B cell (primary cell): ENCODE data around the gene PKNOX2. TPM values are rescaled to one million over a fixed set of nuclear protein-coding genes. Genes with fewer than 3 reads are reported as not detected.

Experiments
- ATAC-seq: fragments of 200-7000 bp; cut with Tn5 transposase; one replicate; pipeline ENCODE4 v1.10.0; 2021; ENCODE audit warnings: low read depth, mild to moderate bottlenecking, moderate number of reproducible peaks, moderate library complexity
- CTCF ChIA-PET: fragments of 350-600 bp; sonication (Branson Sonifier 250); formaldehyde crosslinking; loops from one replicate; lab custom pipeline; 2021; ENCODE audit warnings: antibody characterized with exemption, inconsistent platforms; lab: Charles Lee
- POLR2A ChIA-PET: fragments of 350-600 bp; sonication (Branson Sonifier 250); formaldehyde crosslinking; loops from one replicate; lab custom pipeline; 2021; ENCODE audit warnings: antibody characterized with exemption; lab: Charles Lee
- DNase-seq: peaks from one replicate; pipeline ENCODE4 v3.0.0; 2013
- H2AFZ ChIP-seq: 2 replicates; pipeline ENCODE4 v1.6.1; 2012; ENCODE audit warnings: mild to moderate bottlenecking, low read depth, low read length; ENCODE audit not compliant: insufficient read depth, poor library complexity, severe bottlenecking
- H3K27ac ChIP-seq, 2 donors: 1 replicate in 1 of 2; 2 replicates in 1 of 2; pipeline ENCODE4 v1.5.1; 2012 to 2013; ENCODE audit warnings: low read length in 2 of 2, mild to moderate bottlenecking in 2 of 2, moderate library complexity in 1 of 2
- H3K27me3 ChIP-seq, 4 experiments: fragments of 200-600 bp in 1 of 4; sonication (generic) in 1 of 4; replicated peaks in 1 of 4; 1 replicate in 2 of 4; 2 replicates in 2 of 4; pipeline versions ENCODE4 v1.6.1 to v1.7.0; 2013 to 2016; ENCODE audit warnings: low read length in 3 of 4, mild to moderate bottlenecking in 2 of 4, mixed read lengths in 1 of 4, moderate library complexity in 1 of 4; ENCODE audit not compliant: insufficient read depth in 4 of 4, control insufficient read depth in 3 of 4; ENCODE audit errors: control extremely low read depth in 1 of 4
- H3K36me3 ChIP-seq, 2 experiments: replicated peaks in 1 of 2; 1 replicate in 1 of 2; 2 replicates in 1 of 2; pipeline versions ENCODE4 v1.6.1 to v1.7.1; 2013; ENCODE audit warnings: low read length in 1 of 2; ENCODE audit not compliant: insufficient read depth in 2 of 2, control insufficient read depth in 1 of 2; ENCODE audit errors: control extremely low read depth in 1 of 2, extremely low read depth in 1 of 2
- H3K4me1 ChIP-seq, 2 donors: fragments of 200-600 bp in 1 of 2; sonication (generic) in 1 of 2; 1 replicate in 1 of 2; 2 replicates in 1 of 2; pipeline versions ENCODE4 v1.5.1 to v1.6.1; 2013 to 2017; ENCODE audit warnings: low read length in 2 of 2; ENCODE audit not compliant: control insufficient read depth in 2 of 2, insufficient read depth in 2 of 2
- H3K4me2 ChIP-seq: replicated peaks from 2 replicates; pipeline ENCODE3; 2012; ENCODE audit warnings: mild to moderate bottlenecking, low read depth, low read length; ENCODE audit not compliant: poor library complexity, severe bottlenecking
- H3K4me3 ChIP-seq, 5 experiments: fragments of 200-600 bp in 1 of 5; sonication (generic) in 1 of 5; 1 replicate in 3 of 5; 2 replicates in 2 of 5; pipeline versions ENCODE4 v1.5.1 to v1.7.0; 2011 to 2016; ENCODE audit warnings: low read length in 4 of 5, mild to moderate bottlenecking in 4 of 5, low read depth in 2 of 5, control low read depth in 1 of 5, moderate library complexity in 1 of 5; ENCODE audit not compliant: insufficient read depth in 1 of 5; ENCODE audit errors: control extremely low read depth in 1 of 5, extremely low read depth in 1 of 5
- H3K79me2 ChIP-seq: fragments of 200-600 bp; sonication (generic); one replicate; pipeline ENCODE4 v1.6.0; 2016; ENCODE audit warnings: low read length; ENCODE audit not compliant: control insufficient read depth, insufficient read depth
- H3K9ac ChIP-seq: fragments of 200-600 bp; sonication (generic); 2 replicates; pipeline ENCODE4 v1.6.1; 2017; ENCODE audit warnings: mild to moderate bottlenecking, low read length, moderate library complexity
- H3K9me3 ChIP-seq, 3 donors: one replicate each; pipeline versions ENCODE4 v1.6.1 to v1.7.1; 2013; ENCODE audit warnings: low read length in 2 of 3; ENCODE audit not compliant: control insufficient read depth in 2 of 3, insufficient read depth in 1 of 3; ENCODE audit errors: control extremely low read depth in 1 of 3
- H4K20me1 ChIP-seq: 2 replicates; pipeline ENCODE4 v1.6.0; 2012; ENCODE audit warnings: mild to moderate bottlenecking, low read length; ENCODE audit not compliant: insufficient read depth, control insufficient read depth, poor library complexity, severe bottlenecking
- H3K27ac Mint-ChIP-seq: one replicate; pipeline ENCODE4 v1.8.0; 2021; ENCODE audit warnings: mixed read lengths
- H3K27me3 Mint-ChIP-seq: one replicate; pipeline ENCODE4 v1.8.0; 2021; ENCODE audit warnings: mixed read lengths
- H3K4me1 Mint-ChIP-seq: one replicate; pipeline ENCODE4 v1.8.0; 2021; ENCODE audit warnings: mixed read lengths
- H3K4me3 Mint-ChIP-seq: one replicate; pipeline ENCODE4 v1.8.0; 2021; ENCODE audit warnings: mixed read lengths
- H3K9me3 Mint-ChIP-seq: one replicate; pipeline ENCODE4 v1.8.0; 2022; ENCODE audit warnings: mixed read lengths; ENCODE audit not compliant: insufficient read depth
- EZH2 ChIP-seq: IDR thresholded peaks from 2 replicates; pipeline ENCODE4 v1.6.1; 2012; ENCODE audit warnings: borderline replicate concordance, low read depth, mild to moderate bottlenecking, moderate library complexity, low read length; ENCODE audit not compliant: insufficient read depth, poor library complexity, severe bottlenecking
- WGBS: methylation state at CpG from one replicate; pipeline ENCODE4 v1.1.5; 2013; ENCODE audit warnings: missing lambda C conversion rate; ENCODE audit not compliant: insufficient coverage; 5-methylcytosine and 5-hydroxymethylcytosine counted together
- intact Hi-C: fragments of 100-400 bp; cut with micrococcal nuclease; formaldehyde crosslinking; loops from one replicate; pipeline ENCODE4 v1.10.0; 2022
- polyA plus RNA-seq: library from polyadenylated mRNA; depleted of rRNA; stranded (reverse); fragments of >200 nt; gene quantifications from 2 replicates; pipeline ENCODE4 v1.2.3, GENCODE V29; 2012
- total RNA-seq, 2 donors: library from RNA; stranded (reverse); fragments of 120-200 nt in 1 of 2; gene quantifications; 1 replicate in 1 of 2; 2 replicates in 1 of 2; pipeline versions ENCODE4 v1.2.3 to v1.2.4, GENCODE V29; 2013 to 2022
- TF ChIP-seq, protein P1 (sequence below): fragments of 200-600 bp; IDR thresholded peaks from one replicate; pipeline ENCODE4 v1.8.0; 2022; ENCODE audit warnings: antibody characterized with exemption, mild to moderate bottlenecking

Gene PKNOX2
- total and polyA plus RNA-seq, 2 donors (not counting 1 experiment from before 2014, with no cell fraction given) = not detected

DNA sequence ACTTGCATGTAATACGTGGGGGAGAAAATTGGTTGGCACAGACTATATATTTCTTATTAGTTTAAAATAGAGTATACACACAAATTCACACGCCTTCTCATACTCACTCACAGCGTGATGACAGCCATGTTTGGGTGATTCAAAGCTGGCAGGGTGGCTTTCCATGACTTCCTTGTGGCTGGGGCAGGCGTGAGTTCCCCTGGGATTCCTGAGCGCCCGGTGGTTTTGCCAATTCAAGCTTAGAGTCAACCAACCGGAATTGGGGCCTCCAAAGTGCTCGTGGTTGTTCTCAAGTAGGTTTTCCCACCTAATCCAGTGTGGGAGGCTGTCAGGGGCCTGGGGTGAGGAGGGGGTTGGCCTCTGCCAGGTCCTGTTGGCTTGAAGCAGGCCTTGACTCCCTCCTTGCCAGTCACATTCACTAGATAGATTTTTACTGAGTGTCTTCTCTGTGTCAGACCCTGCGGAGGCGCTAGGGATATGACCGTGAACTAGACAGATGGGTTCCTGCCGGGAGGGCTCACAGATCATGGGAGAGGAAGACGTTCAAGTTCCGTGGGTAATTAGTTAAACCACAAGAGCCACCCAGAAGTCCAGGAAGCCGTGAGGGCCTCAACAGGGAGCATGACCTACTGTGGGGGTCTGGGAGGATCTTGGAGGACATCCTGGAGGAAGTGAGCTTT, 11.5 kb downstream of the PKNOX2 start:
- H3K27ac ChIP-seq = no peak overlapping the region
- Mint-ChIP-seq H3K4me3 (no peak overlapping the region), H3K4me1 (no peaks in the 10 kb centered on the region), H3K27me3 (peaks cover 56% of the 10 kb centered on the region), H3K27ac (no peak overlapping the region), H3K9me3 (no peaks in the 10 kb centered on the region)
- intact Hi-C loops = no loop called here
- no peaks in the 10 kb centered on the region for H3K36me3 ChIP-seq
- CTCF ChIA-PET = interaction anchor here (1.2 kb wide), 1 partner anchor 14 kb away, joined by 3 read pairs; no protein-coding TSS in a partner anchor
- WGBS = 33% methylated on average over 12 of the region's 15 CpGs
- no peaks in the 10 kb centered on the region for H4K20me1 ChIP-seq
- no peak overlapping the region for H3K9ac ChIP-seq
- no peaks in the 10 kb centered on the region for H3K4me1 ChIP-seq
- H2AFZ ChIP-seq = no peak overlapping the region
- no peak for DNase-seq
- ATAC-seq = no peak
- POLR2A ChIA-PET = no interaction called here
- no peaks in the 10 kb centered on the region for H3K9me3 ChIP-seq
- H3K79me2 ChIP-seq = no peaks in the 10 kb centered on the region
- H3K4me2 ChIP-seq = no peak overlapping the region
- H3K4me3 ChIP-seq = no peak overlapping the region
- TF ChIP-seq EZH2 = no peak
- TF ChIP-seq, protein P1, sequence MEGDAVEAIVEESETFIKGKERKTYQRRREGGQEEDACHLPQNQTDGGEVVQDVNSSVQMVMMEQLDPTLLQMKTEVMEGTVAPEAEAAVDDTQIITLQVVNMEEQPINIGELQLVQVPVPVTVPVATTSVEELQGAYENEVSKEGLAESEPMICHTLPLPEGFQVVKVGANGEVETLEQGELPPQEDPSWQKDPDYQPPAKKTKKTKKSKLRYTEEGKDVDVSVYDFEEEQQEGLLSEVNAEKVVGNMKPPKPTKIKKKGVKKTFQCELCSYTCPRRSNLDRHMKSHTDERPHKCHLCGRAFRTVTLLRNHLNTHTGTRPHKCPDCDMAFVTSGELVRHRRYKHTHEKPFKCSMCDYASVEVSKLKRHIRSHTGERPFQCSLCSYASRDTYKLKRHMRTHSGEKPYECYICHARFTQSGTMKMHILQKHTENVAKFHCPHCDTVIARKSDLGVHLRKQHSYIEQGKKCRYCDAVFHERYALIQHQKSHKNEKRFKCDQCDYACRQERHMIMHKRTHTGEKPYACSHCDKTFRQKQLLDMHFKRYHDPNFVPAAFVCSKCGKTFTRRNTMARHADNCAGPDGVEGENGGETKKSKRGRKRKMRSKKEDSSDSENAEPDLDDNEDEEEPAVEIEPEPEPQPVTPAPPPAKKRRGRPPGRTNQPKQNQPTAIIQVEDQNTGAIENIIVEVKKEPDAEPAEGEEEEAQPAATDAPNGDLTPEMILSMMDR = no peak
- H3K27me3 ChIP-seq = peaks cover 0 to 40% (median 7%) of the 10 kb centered on the region in 4 experiments

DNA sequence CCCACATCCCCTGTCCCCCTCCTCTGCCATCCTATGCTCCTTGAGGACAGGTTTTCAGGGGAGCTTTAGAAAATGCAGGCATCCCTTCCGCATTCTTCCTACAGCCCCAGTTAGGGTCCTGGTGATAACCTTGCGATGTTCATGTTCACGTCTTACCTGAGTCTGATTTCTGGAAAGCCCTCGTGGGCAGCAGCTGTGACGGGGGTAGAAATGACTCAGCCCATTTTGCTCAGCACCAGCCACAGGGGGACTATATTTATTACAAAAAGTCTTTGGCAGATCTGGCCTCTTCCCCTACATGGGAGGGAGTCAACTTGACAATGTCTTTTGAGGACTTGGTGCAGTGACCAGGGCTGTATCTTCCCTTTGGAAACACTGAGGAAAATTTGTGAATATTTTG, 12.3 kb downstream of the PKNOX2 start:
- H3K36me3 ChIP-seq = no peaks in the 10 kb centered on the region
- no peaks in the 10 kb centered on the region for H3K9me3 Mint-ChIP-seq
- no peak for TF ChIP-seq EZH2
- TF ChIP-seq, protein P1 = no peak
- H3K27ac Mint-ChIP-seq = no peak overlapping the region
- H3K4me1 Mint-ChIP-seq = no peaks in the 10 kb centered on the region
- no peak for ATAC-seq
- H3K79me2 ChIP-seq = no peaks in the 10 kb centered on the region
- no peak overlapping the region for H3K4me3 Mint-ChIP-seq
- H3K4me2 ChIP-seq = no peak overlapping the region
- no peak overlapping the region for H3K27ac ChIP-seq
- H3K27me3 Mint-ChIP-seq = peaks cover 57% of the 10 kb centered on the region
- CTCF ChIA-PET = interaction anchor here (1.2 kb wide), 1 partner anchor 14 kb away, joined by 3 read pairs; no protein-coding TSS in a partner anchor
- no peaks in the 10 kb centered on the region for H4K20me1 ChIP-seq
- no peaks in the 10 kb centered on the region for H3K9me3 ChIP-seq
- no peak overlapping the region for H2AFZ ChIP-seq
- no peaks in the 10 kb centered on the region for H3K4me1 ChIP-seq
- 45% methylated on average over 5 of the region's 5 CpGs for WGBS
- no peak overlapping the region for H3K4me3 ChIP-seq
- H3K9ac ChIP-seq = no peak overlapping the region
- no peak for DNase-seq
- H3K27me3 ChIP-seq = peaks cover 0 to 32% (median 4%) of the 10 kb centered on the region in 4 experiments
- intact Hi-C loops = no loop called here
- POLR2A ChIA-PET = no interaction called here
